Stimulated activated CD8-positive, alpha-beta memory T cell treated with anti-CD3 and anti-CD28 coated beads, Interleukin-4, amount 100 ng/mL, for 4 hours (primary cell): Measurements from ENCODE around the gene EXOSC5.
A peak's percentile ranks its signal among the peaks of the same experiment; 100 is the strongest.
"Not testable (repeated sequence)": the region's sequence is repeated elsewhere in the genome, so short reads cannot be mapped to it uniquely, and the experiment has no call there.

Source experiments
- DNase-seq, 2 donors: peaks; one replicate each; pipeline ENCODE4 v3.0.0-alpha.2; 2020; ENCODE audit warnings: low read depth in 2 of 2, low spot score in 1 of 2

The EXOSC5 gene

DNA sequence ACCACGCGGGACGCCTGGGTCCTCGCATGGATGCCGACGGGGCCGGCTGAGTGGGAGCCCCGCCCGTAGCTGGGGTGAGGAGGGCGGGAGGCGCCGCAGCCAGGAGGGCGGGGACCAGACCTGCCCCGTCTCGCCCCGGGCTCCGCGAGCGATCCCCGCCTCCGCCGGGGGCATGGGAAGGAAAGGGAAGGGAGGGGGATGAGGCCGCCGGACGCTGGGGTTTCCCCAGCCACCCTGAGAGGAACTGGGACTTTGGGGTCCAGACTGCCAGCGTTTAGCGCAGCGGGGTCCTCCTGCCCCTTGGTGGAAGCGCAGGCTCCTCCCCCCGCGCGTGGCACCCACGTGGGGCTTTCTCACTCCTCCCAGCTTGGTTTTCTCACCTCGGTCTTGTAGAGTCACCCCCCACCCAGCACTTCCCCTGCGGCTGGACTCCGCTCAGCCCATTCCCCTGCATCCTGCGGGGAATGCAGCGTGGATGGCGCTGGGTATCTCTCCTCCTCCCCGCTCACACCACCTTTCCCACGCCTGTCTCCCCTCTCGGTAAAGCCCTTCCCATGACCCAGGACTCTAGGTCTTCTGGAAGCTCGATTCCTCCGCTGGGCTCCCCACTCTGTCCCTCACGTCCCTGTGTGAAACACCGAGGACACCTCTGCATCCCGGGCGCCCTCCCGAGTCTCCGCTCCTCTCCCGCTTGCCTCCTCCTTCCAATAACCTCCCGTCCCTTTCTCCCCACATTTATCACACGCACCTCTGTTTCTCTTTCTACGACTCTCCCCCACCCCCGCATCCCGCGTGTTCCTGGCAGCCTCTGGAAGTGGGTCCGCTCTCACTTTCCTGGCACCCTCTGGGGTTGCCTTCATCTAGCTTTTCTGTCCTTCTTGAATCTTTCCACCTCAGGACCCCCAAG, 45.6 kb downstream of the EXOSC5 start:
- peak; percentile 80 to 88 for DNase-seq

DNA sequence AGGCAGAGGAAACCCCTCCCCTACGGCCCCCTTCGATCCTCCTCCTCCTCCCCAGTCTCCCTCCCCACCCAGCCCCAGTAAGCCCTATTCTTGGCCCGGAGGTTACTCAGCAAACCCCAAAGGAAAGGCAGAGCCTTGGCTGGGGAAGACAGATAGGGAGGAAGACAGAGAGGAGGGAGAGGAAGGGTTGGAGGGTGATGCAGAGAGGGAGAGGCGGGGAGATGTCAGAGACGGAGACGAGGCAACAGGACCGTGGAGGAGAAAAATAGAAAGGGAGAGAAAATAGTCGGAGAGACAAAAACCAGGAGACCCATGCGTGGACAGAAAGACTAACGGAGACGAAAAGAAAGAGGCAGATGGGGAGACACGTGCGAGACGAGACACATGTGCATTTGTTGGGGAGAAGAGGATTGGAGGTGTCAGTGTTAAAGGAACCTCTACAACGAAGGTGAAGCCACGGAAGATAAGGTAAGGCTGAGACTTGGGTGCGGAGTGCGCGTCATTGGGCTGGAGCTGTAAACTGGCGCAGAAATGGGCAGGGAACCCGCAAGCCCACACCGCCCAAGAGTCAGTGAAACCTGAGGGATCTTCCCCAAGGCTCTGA, 46.3 kb downstream of the EXOSC5 start:
- no peak for DNase-seq

DNA sequence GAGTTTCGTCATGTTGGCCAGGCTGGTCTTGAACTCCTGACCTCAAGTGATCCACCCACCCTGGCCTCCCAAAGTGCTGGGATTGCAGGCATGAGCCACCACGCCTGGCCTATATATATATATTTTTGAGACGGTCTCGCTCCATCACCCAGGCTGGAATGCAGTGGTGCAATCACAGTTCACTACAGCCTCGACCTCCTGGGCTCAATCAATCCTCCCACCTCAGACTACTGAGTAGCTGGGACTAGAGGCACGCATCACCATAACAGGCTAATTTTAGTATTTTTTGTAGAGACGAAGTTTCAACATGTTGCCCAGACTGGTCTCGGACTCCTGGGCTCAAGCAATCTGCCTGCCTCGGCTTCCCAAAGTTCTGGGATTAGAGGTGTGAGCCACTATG, 50.2 kb downstream of the EXOSC5 start:
- DNase-seq, result not testable (repeated sequence)

DNA sequence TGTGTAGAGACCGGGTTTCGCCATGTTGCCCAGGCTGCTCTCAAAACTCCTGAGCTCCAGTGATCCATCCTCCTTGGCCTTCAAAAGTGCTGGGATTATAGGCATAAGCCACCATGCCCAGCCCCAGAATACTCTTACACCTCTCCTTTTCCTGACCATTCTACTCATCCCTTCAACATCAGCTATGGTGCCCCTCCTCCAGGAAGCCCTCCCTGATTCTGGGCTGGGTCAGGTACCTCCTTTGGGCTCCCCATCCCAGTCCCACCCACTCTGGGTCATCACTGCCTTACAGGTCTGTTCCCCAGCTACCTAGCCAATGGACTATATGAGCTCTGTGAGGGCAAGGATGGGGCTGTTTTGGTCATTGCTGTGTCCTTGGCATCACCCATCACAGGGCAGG, 53.0 kb downstream of the EXOSC5 start:
- no peak for DNase-seq

DNA sequence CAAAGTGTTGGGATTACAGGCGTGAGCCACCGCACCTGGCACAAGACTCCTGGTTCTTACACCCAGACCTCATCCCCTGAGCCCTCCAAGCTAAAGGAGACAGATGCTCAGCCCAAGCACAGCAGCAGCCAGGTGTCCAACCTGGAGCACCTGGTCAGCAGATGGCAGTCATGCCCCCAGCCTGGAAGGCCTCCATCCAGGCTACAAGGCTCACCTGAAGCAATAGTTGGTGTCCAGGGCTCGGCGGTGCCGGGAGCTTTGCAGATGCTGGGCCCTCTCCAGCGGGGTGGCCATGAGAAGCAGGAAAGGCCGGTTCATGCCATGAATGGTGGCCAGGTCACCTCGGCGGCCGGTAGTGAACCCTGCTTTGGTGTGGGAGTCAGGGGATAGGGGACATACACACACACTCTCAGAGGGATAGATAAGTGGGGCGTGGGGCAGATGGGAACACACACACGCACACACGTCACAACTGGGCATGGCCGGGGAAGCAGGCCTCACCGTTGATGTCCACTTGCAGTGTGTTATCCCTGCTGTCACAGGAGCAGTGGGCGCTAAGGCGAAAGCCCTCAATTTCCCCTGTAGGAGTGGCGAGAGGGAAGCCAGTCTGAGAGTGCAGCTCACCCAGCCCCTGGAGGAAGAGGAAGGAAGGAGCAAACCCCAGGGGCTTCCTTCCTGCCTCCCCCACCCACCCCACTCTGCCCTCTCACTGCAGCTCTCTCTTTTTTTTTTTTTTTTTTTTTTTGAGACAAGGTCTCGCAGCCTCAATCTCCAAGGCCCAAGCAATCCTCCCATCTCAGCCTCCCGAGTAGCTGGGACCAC, 55.3 kb downstream of the EXOSC5 start:
- DNase-seq, result no peak

DNA sequence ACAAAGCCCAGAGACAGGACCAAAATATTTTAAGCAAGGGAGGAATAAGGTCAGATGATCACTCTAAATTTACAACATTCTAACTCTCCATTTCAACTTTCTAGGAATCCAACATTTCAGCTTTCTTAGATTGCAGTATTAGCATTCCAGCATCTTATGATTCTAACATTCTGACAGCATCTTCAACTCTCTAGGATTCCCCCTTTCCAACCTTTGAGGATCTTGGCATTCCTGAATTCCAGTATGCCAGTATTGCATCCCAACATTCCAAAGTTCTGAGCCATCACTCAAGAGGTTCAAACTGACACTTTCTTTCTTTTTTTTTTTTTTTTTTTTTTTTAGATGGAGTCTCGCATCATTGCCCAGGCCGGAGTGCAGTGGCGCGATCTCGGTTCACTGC, 57.2 kb downstream of the EXOSC5 start:
- DNase-seq, result no peak
